HL-60 (cell line): ENCODE measurements around the gene CRELD2.

Experiments used
- DNase-seq, 2 experiments: peaks; one replicate each; pipeline ENCODE4 v3.0.0-alpha.2; 2010 to 2020; ENCODE audit warnings: low read depth in 1 of 2, low spot score in 1 of 2
- H3K27ac ChIP-seq: fragments of 250-450 bp; sonication (Bioruptor Pico); replicated peaks from 2 replicates; pipeline ENCODE4 v1.5.1; 2020; ENCODE audit warnings: mild to moderate bottlenecking, moderate library complexity
- H3K27me3 ChIP-seq: fragments of 250-450 bp; sonication (Bioruptor Pico); 2 replicates; pipeline ENCODE4 v1.5.1; 2021; ENCODE audit warnings: mild to moderate bottlenecking, moderate library complexity; ENCODE audit not compliant: insufficient read depth, poor library complexity, severe bottlenecking
- H3K4me3 ChIP-seq: replicated peaks from 2 replicates; pipeline ENCODE4 v1.5.1; 2011; ENCODE audit warnings: mild to moderate bottlenecking, control low read depth, low read length; ENCODE audit not compliant: insufficient read depth
- GABPA ChIP-seq: IDR thresholded peaks from 2 replicates; pipeline ENCODE4 v1.6.1; 2012; ENCODE audit warnings: low read depth
- POLR2AphosphoS5 ChIP-seq: IDR thresholded peaks from 2 replicates; pipeline ENCODE4 v1.6.1; 2012; ENCODE audit warnings: low read depth
- SPI1 ChIP-seq: IDR thresholded peaks from 2 replicates; pipeline ENCODE4 v1.6.1; 2012; ENCODE audit warnings: low read depth, mild to moderate bottlenecking, borderline replicate concordance
- TF ChIP-seq, protein P1 (sequence below): IDR thresholded peaks from one replicate; pipeline ENCODE4 v1.5.1; 2011; ENCODE audit warnings: low read length, control low read depth, inconsistent platforms; ENCODE audit not compliant: insufficient read depth
- TF ChIP-seq, protein P2 (sequence below): IDR thresholded peaks from 2 replicates; pipeline ENCODE4 v1.6.1; 2012; ENCODE audit warnings: low read depth; ENCODE audit not compliant: insufficient replicate concordance

The CRELD2 gene

DNA sequence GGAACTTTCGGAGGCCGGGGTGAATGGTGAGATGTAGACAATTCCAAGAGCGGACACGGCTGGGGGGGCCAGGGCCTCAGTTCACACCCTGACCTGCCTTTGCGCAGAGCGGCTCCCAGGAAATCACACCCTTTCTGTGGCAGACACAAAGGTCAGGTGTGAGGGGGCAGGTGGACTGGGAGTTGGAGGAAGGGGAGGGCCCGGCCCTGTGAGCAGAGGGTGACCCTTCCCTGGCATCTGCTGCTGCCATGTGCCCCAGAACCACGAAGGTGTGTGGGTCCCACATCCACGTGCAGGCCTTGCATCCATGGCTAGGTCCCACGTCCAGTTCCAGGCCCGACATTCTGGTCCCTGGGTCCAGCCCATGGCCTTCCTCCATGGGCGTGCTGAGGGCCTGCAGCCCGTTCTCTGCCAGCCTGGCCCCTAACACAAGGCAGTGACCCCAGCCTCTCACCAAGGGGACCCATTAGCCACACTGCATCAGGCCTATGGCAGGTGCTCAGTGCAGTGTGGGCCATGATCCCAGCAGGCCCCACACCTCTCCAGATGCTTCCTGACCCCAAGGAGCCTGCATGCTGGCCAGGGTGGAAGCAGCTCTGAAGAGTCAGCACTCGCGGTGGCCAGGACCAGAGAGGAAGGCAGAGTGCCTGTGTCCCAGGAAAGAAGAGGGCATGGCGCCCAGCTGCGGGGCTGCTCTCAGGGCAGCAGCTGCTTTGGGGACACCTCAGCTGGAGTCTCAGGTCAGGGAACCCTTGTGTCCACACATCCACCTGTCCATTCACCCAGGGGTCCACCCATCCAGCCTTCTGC lies 23.3 kb downstream of the CRELD2 start:
- H3K27me3 ChIP-seq, result no peaks in the 10 kb centered on the region
- no peak overlapping the region for H3K27ac ChIP-seq
- H3K4me3 ChIP-seq, result no peak overlapping the region
- DNase-seq, result no peak
- TF ChIP-seq, protein P1, sequence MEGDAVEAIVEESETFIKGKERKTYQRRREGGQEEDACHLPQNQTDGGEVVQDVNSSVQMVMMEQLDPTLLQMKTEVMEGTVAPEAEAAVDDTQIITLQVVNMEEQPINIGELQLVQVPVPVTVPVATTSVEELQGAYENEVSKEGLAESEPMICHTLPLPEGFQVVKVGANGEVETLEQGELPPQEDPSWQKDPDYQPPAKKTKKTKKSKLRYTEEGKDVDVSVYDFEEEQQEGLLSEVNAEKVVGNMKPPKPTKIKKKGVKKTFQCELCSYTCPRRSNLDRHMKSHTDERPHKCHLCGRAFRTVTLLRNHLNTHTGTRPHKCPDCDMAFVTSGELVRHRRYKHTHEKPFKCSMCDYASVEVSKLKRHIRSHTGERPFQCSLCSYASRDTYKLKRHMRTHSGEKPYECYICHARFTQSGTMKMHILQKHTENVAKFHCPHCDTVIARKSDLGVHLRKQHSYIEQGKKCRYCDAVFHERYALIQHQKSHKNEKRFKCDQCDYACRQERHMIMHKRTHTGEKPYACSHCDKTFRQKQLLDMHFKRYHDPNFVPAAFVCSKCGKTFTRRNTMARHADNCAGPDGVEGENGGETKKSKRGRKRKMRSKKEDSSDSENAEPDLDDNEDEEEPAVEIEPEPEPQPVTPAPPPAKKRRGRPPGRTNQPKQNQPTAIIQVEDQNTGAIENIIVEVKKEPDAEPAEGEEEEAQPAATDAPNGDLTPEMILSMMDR, result no peak
- TF ChIP-seq POLR2AphosphoS5, result no peak
- TF ChIP-seq GABPA, result no peak
- TF ChIP-seq, protein P2, sequence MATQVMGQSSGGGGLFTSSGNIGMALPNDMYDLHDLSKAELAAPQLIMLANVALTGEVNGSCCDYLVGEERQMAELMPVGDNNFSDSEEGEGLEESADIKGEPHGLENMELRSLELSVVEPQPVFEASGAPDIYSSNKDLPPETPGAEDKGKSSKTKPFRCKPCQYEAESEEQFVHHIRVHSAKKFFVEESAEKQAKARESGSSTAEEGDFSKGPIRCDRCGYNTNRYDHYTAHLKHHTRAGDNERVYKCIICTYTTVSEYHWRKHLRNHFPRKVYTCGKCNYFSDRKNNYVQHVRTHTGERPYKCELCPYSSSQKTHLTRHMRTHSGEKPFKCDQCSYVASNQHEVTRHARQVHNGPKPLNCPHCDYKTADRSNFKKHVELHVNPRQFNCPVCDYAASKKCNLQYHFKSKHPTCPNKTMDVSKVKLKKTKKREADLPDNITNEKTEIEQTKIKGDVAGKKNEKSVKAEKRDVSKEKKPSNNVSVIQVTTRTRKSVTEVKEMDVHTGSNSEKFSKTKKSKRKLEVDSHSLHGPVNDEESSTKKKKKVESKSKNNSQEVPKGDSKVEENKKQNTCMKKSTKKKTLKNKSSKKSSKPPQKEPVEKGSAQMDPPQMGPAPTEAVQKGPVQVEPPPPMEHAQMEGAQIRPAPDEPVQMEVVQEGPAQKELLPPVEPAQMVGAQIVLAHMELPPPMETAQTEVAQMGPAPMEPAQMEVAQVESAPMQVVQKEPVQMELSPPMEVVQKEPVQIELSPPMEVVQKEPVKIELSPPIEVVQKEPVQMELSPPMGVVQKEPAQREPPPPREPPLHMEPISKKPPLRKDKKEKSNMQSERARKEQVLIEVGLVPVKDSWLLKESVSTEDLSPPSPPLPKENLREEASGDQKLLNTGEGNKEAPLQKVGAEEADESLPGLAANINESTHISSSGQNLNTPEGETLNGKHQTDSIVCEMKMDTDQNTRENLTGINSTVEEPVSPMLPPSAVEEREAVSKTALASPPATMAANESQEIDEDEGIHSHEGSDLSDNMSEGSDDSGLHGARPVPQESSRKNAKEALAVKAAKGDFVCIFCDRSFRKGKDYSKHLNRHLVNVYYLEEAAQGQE, result no peak
- TF ChIP-seq SPI1, result no peak

DNA sequence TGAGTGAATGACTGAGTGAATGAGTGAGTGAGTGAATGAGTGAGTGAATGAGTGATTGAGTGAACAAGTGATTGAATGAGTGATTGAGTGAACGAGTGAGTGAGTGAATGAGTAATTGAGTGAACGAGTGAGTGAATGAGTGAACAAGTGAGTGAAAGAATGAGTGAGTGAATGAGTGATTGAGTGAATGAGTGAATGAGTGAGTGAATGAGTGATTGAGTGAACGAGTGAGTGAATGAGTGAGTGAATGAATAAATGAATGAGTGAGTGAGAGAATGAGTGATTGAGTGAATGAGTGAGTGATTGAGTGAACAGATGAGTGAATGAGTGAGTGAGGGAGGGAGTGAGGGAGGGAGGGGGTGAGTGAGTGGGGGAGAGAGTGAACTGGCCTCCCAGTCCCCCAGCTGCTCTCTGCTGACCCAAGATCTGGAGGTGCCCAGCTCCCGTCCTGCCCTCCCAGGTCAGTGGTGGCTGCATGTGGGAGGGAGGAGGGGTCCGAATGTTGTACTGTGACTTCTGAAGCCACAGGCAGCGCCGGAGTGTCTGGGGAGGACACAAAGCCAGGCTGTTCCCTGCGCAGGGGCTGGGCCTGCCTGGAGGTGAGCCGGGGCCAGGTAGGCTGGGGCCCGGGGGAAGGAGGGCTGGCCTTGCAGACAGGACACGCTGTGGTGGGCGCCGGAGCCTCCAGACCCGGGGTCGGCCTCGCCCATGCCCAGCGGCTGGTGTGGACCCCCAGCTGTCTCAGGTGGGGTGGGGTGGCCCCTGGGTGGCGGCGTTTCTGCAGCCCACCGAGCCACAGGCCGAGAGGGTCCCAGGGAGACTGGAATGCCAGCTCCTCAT lies 24.4 kb downstream of the CRELD2 start:
- TF ChIP-seq SPI1, result no peak
- TF ChIP-seq, protein P1, result no peak
- TF ChIP-seq POLR2AphosphoS5, result no peak
- no peak for TF ChIP-seq GABPA
- TF ChIP-seq, protein P2, result no peak
- Histone ChIP-seq H3K4me3 (no peak overlapping the region), H3K27ac (no peak overlapping the region), H3K27me3 (no peaks in the 10 kb centered on the region)
- DNase-seq, result no peak

DNA sequence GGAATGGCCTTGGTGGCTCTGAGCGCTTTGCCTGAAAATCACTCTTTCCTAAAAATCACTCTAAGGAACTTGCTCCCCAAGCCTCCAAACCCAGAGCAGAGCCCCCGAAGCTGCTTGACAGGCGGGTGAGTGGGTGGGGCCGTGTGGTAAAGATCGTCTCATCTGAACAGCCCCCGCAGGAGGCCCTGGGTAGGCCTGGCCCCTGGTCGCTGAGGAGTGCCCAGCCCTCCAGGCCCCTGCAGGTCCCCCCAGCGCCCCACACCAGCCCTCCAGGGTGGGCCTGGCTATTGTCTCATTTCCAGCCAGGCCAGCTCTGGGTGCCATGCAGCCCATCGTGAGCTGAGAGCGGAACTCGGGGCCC lies 25.0 kb downstream of the CRELD2 start:
- no peaks in the 10 kb centered on the region for H3K27me3 ChIP-seq
- H3K27ac ChIP-seq, result no peak overlapping the region
- no peak for DNase-seq
- TF ChIP-seq POLR2AphosphoS5, result no peak
- TF ChIP-seq SPI1, result no peak
- no peak for TF ChIP-seq GABPA
- TF ChIP-seq, protein P1, result no peak
- TF ChIP-seq, protein P2, result no peak
- no peak overlapping the region for H3K4me3 ChIP-seq
